ENCODE measurements around the gene ATP1B4. TPM values are rescaled to one million over a fixed set of nuclear protein-coding genes. Genes with fewer than 3 reads are reported as not detected.
A peak's percentile ranks its signal among the peaks of the same experiment; 100 is the strongest.

ATP1B4 gene
- total RNA-seq, 1 donor from 2014 or later = not detected

DNA sequence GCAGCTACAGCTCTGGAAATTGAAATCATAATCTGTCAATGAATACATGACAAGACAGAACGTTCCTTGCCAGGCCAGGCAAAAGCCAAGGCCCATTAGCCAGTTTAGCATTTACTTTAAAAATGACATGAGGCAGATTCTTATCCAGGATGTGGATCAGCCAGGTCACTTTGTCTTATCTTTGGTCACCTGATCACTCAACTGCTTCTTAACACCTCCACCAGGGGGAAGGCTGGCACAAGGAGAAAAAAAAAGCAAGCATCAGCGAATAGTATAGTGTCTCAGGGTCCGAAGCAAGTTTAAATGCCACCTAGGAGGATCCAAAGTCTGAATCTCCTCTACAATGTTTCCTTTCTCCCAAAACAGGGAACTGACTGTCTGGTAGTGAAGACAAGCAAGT lies 18.8 kb downstream of the ATP1B4 start:
- H3K4me3 Mint-ChIP-seq (ENCODE audit: unreplicated experiment) = no peak overlapping the region
- H3K36me3 Mint-ChIP-seq (ENCODE audit: low read depth) = no peaks in the 10 kb centered on the region
- H3K27ac Mint-ChIP-seq (ENCODE audit: unreplicated experiment) = no peak overlapping the region
- no peak for DNase-seq (ENCODE audit: low spot score)
- TF ChIP-seq, protein P1, sequence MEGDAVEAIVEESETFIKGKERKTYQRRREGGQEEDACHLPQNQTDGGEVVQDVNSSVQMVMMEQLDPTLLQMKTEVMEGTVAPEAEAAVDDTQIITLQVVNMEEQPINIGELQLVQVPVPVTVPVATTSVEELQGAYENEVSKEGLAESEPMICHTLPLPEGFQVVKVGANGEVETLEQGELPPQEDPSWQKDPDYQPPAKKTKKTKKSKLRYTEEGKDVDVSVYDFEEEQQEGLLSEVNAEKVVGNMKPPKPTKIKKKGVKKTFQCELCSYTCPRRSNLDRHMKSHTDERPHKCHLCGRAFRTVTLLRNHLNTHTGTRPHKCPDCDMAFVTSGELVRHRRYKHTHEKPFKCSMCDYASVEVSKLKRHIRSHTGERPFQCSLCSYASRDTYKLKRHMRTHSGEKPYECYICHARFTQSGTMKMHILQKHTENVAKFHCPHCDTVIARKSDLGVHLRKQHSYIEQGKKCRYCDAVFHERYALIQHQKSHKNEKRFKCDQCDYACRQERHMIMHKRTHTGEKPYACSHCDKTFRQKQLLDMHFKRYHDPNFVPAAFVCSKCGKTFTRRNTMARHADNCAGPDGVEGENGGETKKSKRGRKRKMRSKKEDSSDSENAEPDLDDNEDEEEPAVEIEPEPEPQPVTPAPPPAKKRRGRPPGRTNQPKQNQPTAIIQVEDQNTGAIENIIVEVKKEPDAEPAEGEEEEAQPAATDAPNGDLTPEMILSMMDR (IDR thresholded peaks at IDR 0.05) = peak; percentile 60
- peaks cover 13% of the 10 kb centered on the region for H3K9me3 Mint-ChIP-seq (ENCODE audit: low read depth)
- H3K27me3 Mint-ChIP-seq (ENCODE audit: low read depth) = peaks cover 6% of the 10 kb centered on the region
- H3K4me1 Mint-ChIP-seq (ENCODE audit: low read depth) = no peaks in the 10 kb centered on the region

DNA sequence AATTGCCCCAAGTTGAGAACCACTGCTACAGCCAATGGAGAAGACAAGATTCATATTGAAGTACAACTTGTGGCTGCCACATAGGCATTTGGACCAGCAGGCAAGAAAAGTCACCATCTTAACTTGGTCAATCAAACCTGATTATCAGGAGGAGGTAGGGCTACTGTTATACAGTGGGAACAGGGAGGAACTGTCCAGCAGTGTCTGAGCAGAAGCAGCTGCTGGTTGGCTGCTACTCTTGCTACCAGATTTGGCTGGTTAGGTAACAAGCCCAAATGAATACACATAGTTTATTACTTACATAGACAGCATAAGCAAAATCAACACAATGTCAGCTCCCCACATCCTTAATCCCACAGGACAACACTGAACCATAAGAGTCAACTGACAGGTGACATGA lies 39.4 kb downstream of the ATP1B4 start:
- Mint-ChIP-seq H3K9me3 (ENCODE audit: low read depth) (peaks cover 24% of the 10 kb centered on the region), H3K36me3 (ENCODE audit: low read depth) (peaks cover 2% of the 10 kb centered on the region), H3K4me1 (ENCODE audit: low read depth) (no peaks in the 10 kb centered on the region), H3K27me3 (ENCODE audit: low read depth) (no peaks in the 10 kb centered on the region), H3K27ac (ENCODE audit: unreplicated experiment) (no peak overlapping the region), H3K4me3 (ENCODE audit: unreplicated experiment) (no peak overlapping the region)
- TF ChIP-seq, protein P1 (IDR thresholded peaks at IDR 0.05) = no peak
- DNase-seq (ENCODE audit: low spot score) = no peak

DNA sequence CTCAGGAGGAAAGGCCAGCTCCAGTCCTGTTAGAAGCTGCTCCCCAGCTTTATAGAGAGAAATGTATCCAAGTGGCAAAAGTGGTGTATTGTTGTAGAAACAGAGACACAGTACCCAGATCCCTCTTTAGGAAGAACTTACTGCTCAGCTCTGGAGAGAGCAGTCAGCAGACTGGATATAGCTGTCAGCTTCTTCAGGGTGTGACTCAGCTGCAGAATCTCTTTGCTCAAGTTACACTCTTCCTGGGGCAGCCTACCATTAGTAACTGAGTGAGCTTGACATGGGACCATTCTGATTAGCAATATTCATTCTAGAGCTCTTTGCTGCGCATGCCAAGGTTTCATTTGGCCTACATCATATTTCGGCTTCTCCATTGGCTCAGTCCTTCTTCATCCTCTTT lies 40.5 kb downstream of the ATP1B4 start:
- no peak for DNase-seq (ENCODE audit: low spot score)
- TF ChIP-seq, protein P1 (IDR thresholded peaks at IDR 0.05) = no peak
- Mint-ChIP-seq H3K9me3 (ENCODE audit: low read depth) (peaks cover 25% of the 10 kb centered on the region), H3K4me3 (ENCODE audit: unreplicated experiment) (no peak overlapping the region), H3K27ac (ENCODE audit: unreplicated experiment) (no peak overlapping the region), H3K4me1 (ENCODE audit: low read depth) (no peaks in the 10 kb centered on the region), H3K36me3 (ENCODE audit: low read depth) (peaks cover 2% of the 10 kb centered on the region), H3K27me3 (ENCODE audit: low read depth) (no peaks in the 10 kb centered on the region)

DNA sequence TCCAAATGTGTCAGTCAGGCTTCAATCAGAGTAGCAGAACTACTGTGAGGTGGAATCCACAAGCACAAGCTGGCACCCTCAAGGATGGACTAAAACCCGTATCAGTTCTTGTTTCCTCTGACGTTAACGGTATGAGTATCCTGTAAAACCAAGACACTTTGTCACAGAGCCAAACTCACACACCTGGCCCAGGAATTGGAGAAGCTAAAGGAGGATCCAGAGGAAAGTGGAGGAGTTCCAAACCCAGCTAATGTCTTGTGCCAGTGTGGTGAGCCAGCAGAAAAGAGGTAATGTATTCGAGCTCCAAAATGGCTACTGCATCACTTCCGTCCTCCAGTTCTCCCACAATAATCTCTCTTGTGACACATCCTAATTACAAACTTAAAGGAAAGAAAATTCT lies 44.7 kb downstream of the ATP1B4 start:
- Mint-ChIP-seq H3K36me3 (ENCODE audit: low read depth) (peaks cover 2% of the 10 kb centered on the region), H3K9me3 (ENCODE audit: low read depth) (peaks cover 34% of the 10 kb centered on the region), H3K27ac (ENCODE audit: unreplicated experiment) (no peak overlapping the region), H3K4me1 (ENCODE audit: low read depth) (no peaks in the 10 kb centered on the region), H3K27me3 (ENCODE audit: low read depth) (no peaks in the 10 kb centered on the region), H3K4me3 (ENCODE audit: unreplicated experiment) (no peak overlapping the region)
- TF ChIP-seq, protein P1 (IDR thresholded peaks at IDR 0.05) = no peak
- DNase-seq (ENCODE audit: low spot score) = no peak

DNA sequence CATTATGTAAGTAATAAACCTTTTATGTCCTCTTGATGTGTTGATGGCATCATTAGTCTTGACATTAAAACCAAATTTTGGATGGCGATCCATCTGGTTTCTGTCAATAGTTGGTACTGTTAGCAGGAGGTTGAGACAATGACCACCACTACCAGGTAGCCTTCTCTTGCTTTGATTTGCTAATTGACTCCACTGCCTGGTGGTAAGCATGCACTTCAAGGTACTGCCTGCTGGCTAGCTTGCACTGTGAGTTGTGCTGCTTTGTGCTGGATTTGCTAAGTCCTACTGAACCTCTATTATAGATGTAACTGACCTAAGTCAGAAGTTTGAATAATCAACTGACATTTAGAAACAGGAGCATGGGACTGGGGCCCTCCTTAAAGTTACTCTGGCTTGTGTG lies 46.3 kb downstream of the ATP1B4 start:
- TF ChIP-seq, protein P1 (IDR thresholded peaks at IDR 0.05) = no peak
- Mint-ChIP-seq H3K4me1 (ENCODE audit: low read depth) (no peaks in the 10 kb centered on the region), H3K9me3 (ENCODE audit: low read depth) (peaks cover 34% of the 10 kb centered on the region), H3K27ac (ENCODE audit: unreplicated experiment) (no peak overlapping the region), H3K27me3 (ENCODE audit: low read depth) (no peaks in the 10 kb centered on the region), H3K36me3 (ENCODE audit: low read depth) (peaks cover 2% of the 10 kb centered on the region), H3K4me3 (ENCODE audit: unreplicated experiment) (no peak overlapping the region)
- no peak for DNase-seq (ENCODE audit: low spot score)

All from chondrocyte (in vitro differentiated cells).